Panc1 (cell line): ENCODE measurements around the gene KCNAB1. TPM values are rescaled to one million over a fixed set of nuclear protein-coding genes. Genes with fewer than 3 reads are reported as not detected.

Experiments used
- ATAC-seq: fragments of 200-7000 bp; cut with Tn5 transposase; 2 replicates; pipeline ENCODE4 v1.9.1; 2020; ENCODE audit warnings: mild to moderate bottlenecking, moderate library complexity
- BruUV-seq: library from RNA; stranded (reverse); fragments of 400-500 nt; replicated peaks from 2 replicates; lab custom pipeline; 2021; lab: Mats Ljungman, UMichigan
- CTCF ChIA-PET: fragments of 300-600 bp; sonication (Branson Sonifier 250); formaldehyde crosslinking; loops from one replicate; lab custom pipeline; 2022; ENCODE audit warnings: antibody characterized with exemption; lab: Charles Lee
- POLR2A ChIA-PET: fragments of 300-600 bp; sonication (Branson Sonifier 250); formaldehyde crosslinking; loops from one replicate; lab custom pipeline; 2022; ENCODE audit warnings: antibody characterized with exemption; lab: Charles Lee
- DNase-seq: peaks from one replicate; pipeline ENCODE4 v3.0.0-alpha.2; 2010; ENCODE audit warnings: low read depth, low spot score
- H3K27ac ChIP-seq: 2 replicates; pipeline ENCODE4 v1.5.1; 2011; ENCODE audit warnings: mild to moderate bottlenecking, low read length, inconsistent platforms
- H3K27me3 ChIP-seq: fragments of 200-500 bp; sonication (Bioruptor generic); 2 replicates; pipeline ENCODE4 v1.6.0; 2014; ENCODE audit warnings: low read length, inconsistent platforms; ENCODE audit not compliant: control insufficient read depth, insufficient read depth
- H3K36me3 ChIP-seq: fragments of 200-500 bp; sonication (Bioruptor generic); 2 replicates; pipeline ENCODE4 v1.5.1; 2014; ENCODE audit warnings: inconsistent platforms, mild to moderate bottlenecking, low read length, moderate library complexity; ENCODE audit not compliant: control insufficient read depth, insufficient read depth
- H3K4me1 ChIP-seq: 2 replicates; pipeline ENCODE4 v1.5.1; 2011; ENCODE audit warnings: inconsistent platforms, mild to moderate bottlenecking, low read length, moderate library complexity; ENCODE audit not compliant: control insufficient read depth, insufficient read depth
- H3K4me3 ChIP-seq, 2 experiments: 2 replicates each; pipeline ENCODE4 v1.5.1; 2011 to 2012; ENCODE audit warnings: low read depth in 2 of 2, low read length in 2 of 2, mild to moderate bottlenecking in 2 of 2, inconsistent platforms in 1 of 2, moderate library complexity in 1 of 2
- H3K9me3 ChIP-seq: fragments of 200-500 bp; sonication (Bioruptor generic); 2 replicates; pipeline ENCODE4 v1.5.1; 2014; ENCODE audit warnings: low read depth, mild to moderate bottlenecking, inconsistent platforms, low read length, moderate library complexity; ENCODE audit not compliant: control insufficient read depth, insufficient read depth
- CTCF ChIP-seq: fragments of 450-650 bp; IDR thresholded peaks from 2 replicates; pipeline ENCODE4 v1.5.1; 2017; ENCODE audit warnings: mild to moderate bottlenecking
- POLR2AphosphoS5 ChIP-seq: IDR thresholded peaks from 2 replicates; pipeline ENCODE4 v1.6.1; 2012; ENCODE audit warnings: mild to moderate bottlenecking, low read depth, low read length, moderate library complexity
- REST ChIP-seq, 2 experiments: IDR thresholded peaks; 2 replicates each; pipeline ENCODE4 v1.6.1; 2011 to 2012; ENCODE audit warnings: low read depth in 2 of 2, control low read depth in 1 of 2, low read length in 1 of 2, mild to moderate bottlenecking in 1 of 2, moderate library complexity in 1 of 2; ENCODE audit not compliant: insufficient read depth in 1 of 2
- SIN3A ChIP-seq: IDR thresholded peaks from 2 replicates; pipeline ENCODE4 v1.6.1; 2012; ENCODE audit warnings: low read depth, mild to moderate bottlenecking, low read length, moderate library complexity, borderline replicate concordance; ENCODE audit not compliant: insufficient read depth
- TCF7L2 ChIP-seq: IDR thresholded peaks from 2 replicates; pipeline ENCODE4 v1.6.1; 2011; ENCODE audit warnings: mild to moderate bottlenecking, low read depth, low read length, inconsistent platforms
- in situ Hi-C: cut with HindIII; loops from 2 replicates; pipeline ENCODE4 v1.10.0; 2016; ENCODE audit warnings: low sequenced_read_pairs, low pct_unique_long_range_greater_than_20kb
- intact Hi-C: fragments of 100-400 bp; cut with micrococcal nuclease; formaldehyde crosslinking; loops from one replicate; pipeline ENCODE4 v1.10.0; 2022; ENCODE audit not compliant: unreplicated experiment
- total RNA-seq: library from RNA; stranded (reverse); gene quantifications from one replicate; pipeline ENCODE4 v1.2.1, GENCODE V29; 2021; ENCODE audit not compliant: unreplicated experiment

The KCNAB1 gene
- total RNA-seq, 1 experiment from 2014 or later = not detected

GRCh38 chr3:156107504-156107903 is 12.9 kb upstream of the KCNAB1 start:
- Histone ChIP-seq H3K9me3 (no peaks in the 10 kb centered on the region), H3K27me3 (peaks cover 19% of the 10 kb centered on the region), H3K27ac (no peak overlapping the region), H3K4me1 (no peaks in the 10 kb centered on the region), H3K36me3 (no peaks in the 10 kb centered on the region), H3K4me3 (no peak overlapping the region)
- CTCF ChIA-PET = no interaction called here
- BruUV-seq = no TSS peak
- intact Hi-C loops (no loop called here), in situ Hi-C loops (no loop called here)
- no peak for ATAC-seq
- no peak for DNase-seq
- TF ChIP-seq CTCF (no peak), TCF7L2 (no peak), POLR2AphosphoS5 (no peak), SIN3A (no peak), REST (IDR thresholded peaks at IDR 0.05; ENCODE audit: insufficient read depth in 1 of 2, low read depth in 2 of 2, low read length in 1 of 2) (no peak)
- POLR2A ChIA-PET = no interaction called here

- ATAC-seq (no peak), DNase-seq (no peak)
- ChIA-PET CTCF (no interaction called here), POLR2A (no interaction called here)
- Histone ChIP-seq H3K4me1 (no peaks in the 10 kb centered on the region), H3K27ac (no peak overlapping the region), H3K4me3 (no peak overlapping the region), H3K27me3 (peaks cover 19% of the 10 kb centered on the region), H3K9me3 (no peaks in the 10 kb centered on the region), H3K36me3 (no peaks in the 10 kb centered on the region)
- TF ChIP-seq POLR2AphosphoS5 (no peak), TCF7L2 (no peak), CTCF (no peak), SIN3A (no peak), REST (IDR thresholded peaks at IDR 0.05; ENCODE audit: insufficient read depth in 1 of 2, low read depth in 2 of 2, low read length in 1 of 2) (no peak)
- in situ Hi-C loops = no loop called here
- intact Hi-C loops = no loop called here
- BruUV-seq = no TSS peak
Measured at GRCh38 chr3:156108616-156109015, 11.8 kb upstream of the KCNAB1 start.
